Measurements from ENCODE around the gene PRPS1L1. TPM values are rescaled to one million over a fixed set of nuclear protein-coding genes. Genes with fewer than 3 reads are reported as not detected.

PRPS1L1 gene
- total RNA-seq, 1 experiment from 2014 or later = not detected

- Mint-ChIP-seq H3K9me3 (ENCODE audit: unreplicated experiment) (peaks cover 7% of the 10 kb centered on the region), H3K27ac (ENCODE audit: low read depth, unreplicated experiment) (no peak overlapping the region), H3K4me3 (ENCODE audit: unreplicated experiment) (no peak overlapping the region), H3K36me3 (ENCODE audit: insufficient read depth, unreplicated experiment) (no peaks in the 10 kb centered on the region), H3K4me1 (ENCODE audit: insufficient read depth, unreplicated experiment) (peaks cover 15% of the 10 kb centered on the region), H3K27me3 (ENCODE audit: insufficient read depth, unreplicated experiment) (no peaks in the 10 kb centered on the region)
- ChIA-PET CTCF (interaction anchor here (1.0 to 1.3 kb wide), 3 partner anchors 12 to 360 kb away, joined by 3 to 5 read pairs (median 4); no protein-coding TSS in a partner anchor), POLR2A (interaction anchor here (0.9 to 1.0 kb wide), 2 partner anchors 19 to 304 kb away, joined by 3 read pairs; no protein-coding TSS in a partner anchor)
- DNase-seq (ENCODE audit: unreplicated experiment) = no peak
- no TSS peak for BruUV-seq (replicated peaks)
- no peak for TF ChIP-seq CTCF (IDR thresholded peaks at IDR 0.05; ENCODE audit: unreplicated experiment)
- intact Hi-C loops (cut with micrococcal nuclease) = no loop called here
These were observed 43.4 kb downstream of the PRPS1L1 start for GRCh38 chr7:17984288-17984687.

GRCh38 chr7:17983221-17984062 is 44.2 kb downstream of the PRPS1L1 start:
- intact Hi-C loops (cut with micrococcal nuclease) = no loop called here
- no peak overlapping the region for H3K4me3 Mint-ChIP-seq (ENCODE audit: unreplicated experiment)
- no peaks in the 10 kb centered on the region for H3K27me3 Mint-ChIP-seq (ENCODE audit: insufficient read depth, unreplicated experiment)
- ChIA-PET POLR2A (interaction anchor here (0.7 to 1.0 kb wide), 2 partner anchors 278 to 303 kb away, joined by 3 read pairs; no protein-coding TSS in a partner anchor), CTCF (interaction anchor here (1.0 kb wide), 1 partner anchor 39 kb away, joined by 3 read pairs; no protein-coding TSS in a partner anchor)
- no TSS peak for BruUV-seq (replicated peaks)
- peaks cover 7% of the 10 kb centered on the region for H3K9me3 Mint-ChIP-seq (ENCODE audit: unreplicated experiment)
- no peaks in the 10 kb centered on the region for H3K36me3 Mint-ChIP-seq (ENCODE audit: insufficient read depth, unreplicated experiment)
- H3K27ac Mint-ChIP-seq (ENCODE audit: low read depth, unreplicated experiment) = no peak overlapping the region
- TF ChIP-seq CTCF (IDR thresholded peaks at IDR 0.05; ENCODE audit: unreplicated experiment) = no peak
- peaks cover 15% of the 10 kb centered on the region for H3K4me1 Mint-ChIP-seq (ENCODE audit: insufficient read depth, unreplicated experiment)
- no peak for DNase-seq (ENCODE audit: unreplicated experiment)

- ChIA-PET POLR2A (interaction anchor here (0.7 kb wide), 1 partner anchor 14 kb away, joined by 3 read pairs; no protein-coding TSS in a partner anchor), CTCF (interaction anchor here (1.1 kb wide), 1 partner anchor 11 kb away, joined by 3 read pairs; no protein-coding TSS in a partner anchor)
- Mint-ChIP-seq H3K36me3 (ENCODE audit: insufficient read depth, unreplicated experiment) (no peaks in the 10 kb centered on the region), H3K4me3 (ENCODE audit: unreplicated experiment) (no peak overlapping the region), H3K4me1 (ENCODE audit: insufficient read depth, unreplicated experiment) (no peaks in the 10 kb centered on the region), H3K27ac (ENCODE audit: low read depth, unreplicated experiment) (no peak overlapping the region), H3K9me3 (ENCODE audit: unreplicated experiment) (no peaks in the 10 kb centered on the region), H3K27me3 (ENCODE audit: insufficient read depth, unreplicated experiment) (no peaks in the 10 kb centered on the region)
- TF ChIP-seq CTCF (IDR thresholded peaks at IDR 0.05; ENCODE audit: unreplicated experiment) = no peak
- intact Hi-C loops (cut with micrococcal nuclease) = no loop called here
- no peak for DNase-seq (ENCODE audit: unreplicated experiment)
- no TSS peak for BruUV-seq (replicated peaks)
These were observed 50.7 kb downstream of the PRPS1L1 start for GRCh38 chr7:17976952-17977351.

Other genes starting within 250 kb of the PRPS1L1 start
- 38.5 and 42.0 TPM in 2 replicates for gene SNX13, start 87.4 kb downstream of the PRPS1L1 start, total RNA-seq (2022)

All from MCF 10A (cell line).